Measurements from ENCODE around the gene RIPOR2.
"Not testable (repeated sequence)": the region's sequence is repeated elsewhere in the genome, so short reads cannot be mapped to it uniquely, and the experiment has no call there.

RIPOR2 gene

GRCh38 chr6:24774696-24775519 lies 160.9 kb downstream of the RIPOR2 start, which contains the start of gene GMNN:
GMNN (plus strand) TSS chr6:24774937; CDS start chr6:24777247, 2,310 bp downstream.
- TF ChIP-seq POLR2A (IDR thresholded peaks at IDR 0.05; ENCODE audit: extremely low read depth, insufficient read length) (peak; percentile 90), MYC (IDR thresholded peaks at IDR 0.05; ENCODE audit: low read depth, low read length) (peak; percentile 87), MAX (IDR thresholded peaks at IDR 0.05; ENCODE audit: low read depth, low read length) (peak; percentile 97)
- TF ChIP-seq, protein P1, sequence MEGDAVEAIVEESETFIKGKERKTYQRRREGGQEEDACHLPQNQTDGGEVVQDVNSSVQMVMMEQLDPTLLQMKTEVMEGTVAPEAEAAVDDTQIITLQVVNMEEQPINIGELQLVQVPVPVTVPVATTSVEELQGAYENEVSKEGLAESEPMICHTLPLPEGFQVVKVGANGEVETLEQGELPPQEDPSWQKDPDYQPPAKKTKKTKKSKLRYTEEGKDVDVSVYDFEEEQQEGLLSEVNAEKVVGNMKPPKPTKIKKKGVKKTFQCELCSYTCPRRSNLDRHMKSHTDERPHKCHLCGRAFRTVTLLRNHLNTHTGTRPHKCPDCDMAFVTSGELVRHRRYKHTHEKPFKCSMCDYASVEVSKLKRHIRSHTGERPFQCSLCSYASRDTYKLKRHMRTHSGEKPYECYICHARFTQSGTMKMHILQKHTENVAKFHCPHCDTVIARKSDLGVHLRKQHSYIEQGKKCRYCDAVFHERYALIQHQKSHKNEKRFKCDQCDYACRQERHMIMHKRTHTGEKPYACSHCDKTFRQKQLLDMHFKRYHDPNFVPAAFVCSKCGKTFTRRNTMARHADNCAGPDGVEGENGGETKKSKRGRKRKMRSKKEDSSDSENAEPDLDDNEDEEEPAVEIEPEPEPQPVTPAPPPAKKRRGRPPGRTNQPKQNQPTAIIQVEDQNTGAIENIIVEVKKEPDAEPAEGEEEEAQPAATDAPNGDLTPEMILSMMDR (IDR thresholded peaks at IDR 0.05; ENCODE audit: low read depth, low read length): no peak
- DNase-seq (ENCODE audit: low read depth): peak; percentile 98
- peak within 1 kb of the TSS; percentile 98 for H3K4me3 ChIP-seq (ENCODE audit: low read depth, low read length)

DNA sequence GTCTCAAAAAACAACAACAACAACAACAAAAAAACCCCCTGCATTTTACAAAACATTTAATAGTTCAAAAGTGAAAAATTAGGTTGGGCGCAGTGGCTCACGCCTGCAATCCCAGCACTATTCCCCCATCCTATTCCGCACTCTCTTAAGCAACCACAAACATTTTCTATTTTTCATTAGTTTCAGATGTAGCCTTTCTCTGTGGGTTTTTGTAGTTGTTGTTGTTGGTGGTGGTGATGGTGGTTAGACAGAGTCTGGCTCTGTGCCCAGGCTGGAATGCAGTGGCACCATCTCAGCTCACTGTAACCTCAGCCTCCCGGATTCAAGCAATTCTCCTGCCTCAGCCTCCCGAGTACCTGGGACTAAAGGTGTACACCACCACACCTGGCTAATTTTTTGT lies 167.4 kb downstream of the RIPOR2 start:
- H3K4me3 ChIP-seq (ENCODE audit: low read depth, low read length): no peak overlapping the region
- no peak for TF ChIP-seq MAX (IDR thresholded peaks at IDR 0.05; ENCODE audit: low read depth, low read length)
- TF ChIP-seq POLR2A (IDR thresholded peaks at IDR 0.05; ENCODE audit: extremely low read depth, insufficient read length): no peak
- no peak for TF ChIP-seq MYC (IDR thresholded peaks at IDR 0.05; ENCODE audit: low read depth, low read length)
- TF ChIP-seq, protein P1 (IDR thresholded peaks at IDR 0.05; ENCODE audit: low read depth, low read length): no peak
- DNase-seq (ENCODE audit: low read depth): no peak

- DNase-seq (ENCODE audit: low read depth): peak; percentile 55
- H3K4me3 ChIP-seq (ENCODE audit: low read depth, low read length): no peak overlapping the region
- TF ChIP-seq MYC (IDR thresholded peaks at IDR 0.05; ENCODE audit: low read depth, low read length): no peak
- TF ChIP-seq POLR2A (IDR thresholded peaks at IDR 0.05; ENCODE audit: extremely low read depth, insufficient read length): no peak
- TF ChIP-seq MAX (IDR thresholded peaks at IDR 0.05; ENCODE audit: low read depth, low read length): no peak
Observed at GRCh38 chr6:24766680-24767462, 168.9 kb downstream of the RIPOR2 start.

DNA sequence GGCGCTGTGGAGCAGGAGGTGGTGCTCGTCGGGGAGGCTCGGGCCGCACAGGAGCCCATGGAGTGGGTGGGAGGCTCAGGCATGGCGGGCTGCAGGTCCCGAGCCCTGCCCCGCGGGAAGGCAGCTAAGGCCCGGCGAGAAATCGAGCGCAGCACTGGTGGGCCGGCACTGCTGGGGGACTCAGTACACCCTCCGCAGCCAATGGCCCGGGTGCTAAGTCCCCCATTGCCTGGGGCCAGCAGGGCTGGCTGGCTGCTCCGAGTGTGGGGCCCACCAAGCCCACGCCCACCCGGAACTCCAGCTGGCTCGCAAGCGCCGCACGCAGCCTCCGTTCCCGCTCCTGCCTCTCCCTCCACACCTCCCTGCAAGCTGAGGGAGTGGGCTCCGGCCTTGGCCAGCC lies 169.8 kb downstream of the RIPOR2 start:
- not testable (repeated sequence) for H3K4me3 ChIP-seq (ENCODE audit: low read depth, low read length); DNase-seq (ENCODE audit: low read depth)

GRCh38 chr6:24764833-24765828 lies 170.6 kb downstream of the RIPOR2 start:
- not testable (repeated sequence) for H3K4me3 ChIP-seq (ENCODE audit: low read depth, low read length)
- DNase-seq (ENCODE audit: low read depth): peak; percentile 25

- DNase-seq (ENCODE audit: low read depth): no peak
- H3K4me3 ChIP-seq (ENCODE audit: low read depth, low read length): no peak overlapping the region
- TF ChIP-seq MAX (IDR thresholded peaks at IDR 0.05; ENCODE audit: low read depth, low read length) (no peak), POLR2A (IDR thresholded peaks at IDR 0.05; ENCODE audit: extremely low read depth, insufficient read length) (no peak), MYC (IDR thresholded peaks at IDR 0.05; ENCODE audit: low read depth, low read length) (no peak)
- TF ChIP-seq, protein P1 (IDR thresholded peaks at IDR 0.05; ENCODE audit: low read depth, low read length): no peak
Observed at GRCh38 chr6:24763578-24763977, 172.2 kb downstream of the RIPOR2 start.
